Measurements from ENCODE around the gene CHTOP.
A peak's percentile ranks its signal among the peaks of the same experiment; 100 is the strongest.
"Not testable (repeated sequence)": the region's sequence is repeated elsewhere in the genome, so short reads cannot be mapped to it uniquely, and the experiment has no call there.

CHTOP gene

GRCh38 chr1:153663211-153663610 lies 29.3 kb downstream of the CHTOP start:
- no peak for DNase-seq

- no peak for DNase-seq
These were observed 33.6 kb downstream of the CHTOP start for GRCh38 chr1:153667439-153667838.

- DNase-seq, result not testable (repeated sequence)
These were observed 34.8 kb downstream of the CHTOP start for GRCh38 chr1:153668672-153669071.

GRCh38 chr1:153669606-153670005 lies 35.7 kb downstream of the CHTOP start:
- DNase-seq, result no peak

GRCh38 chr1:153670257-153670858 lies 36.5 kb downstream of the CHTOP start:
- DNase-seq, result no peak

GRCh38 chr1:153670859-153671627 lies 37.2 kb downstream of the CHTOP start, which contains the start of gene ILF2:
TSS of gene ILF2 (minus strand) at chr1:153670993. CDS start at chr1:153670922, 71 bp downstream.
- DNase-seq, result peak; percentile 98

GRCh38 chr1:153671628-153672353 lies 37.9 kb downstream of the CHTOP start:
- DNase-seq, result not testable (repeated sequence)

GRCh38 chr1:153673511-153673910 lies 39.6 kb downstream of the CHTOP start:
- no peak for DNase-seq

GRCh38 chr1:153677718-153678518 lies 44.1 kb downstream of the CHTOP start:
- peak; percentile 80 for DNase-seq

- DNase-seq, result peak; percentile 72
These were observed 44.9 kb downstream of the CHTOP start, which contains the start of gene NPR1 for GRCh38 chr1:153678519-153679336. TSS of gene NPR1 (plus strand) at chr1:153678688. CDS start at chr1:153679109, 421 bp downstream.

- DNase-seq, result peak; percentile 79
These were observed 45.7 kb downstream of the CHTOP start for GRCh38 chr1:153679337-153680119.

- no peak for DNase-seq
These were observed 46.2 kb downstream of the CHTOP start for GRCh38 chr1:153680120-153680403.

GRCh38 chr1:153682730-153683129 lies 48.9 kb downstream of the CHTOP start:
- DNase-seq, result no peak

- DNase-seq, result no peak
These were observed 50.0 kb downstream of the CHTOP start for GRCh38 chr1:153683854-153684253.

GRCh38 chr1:153684892-153685291 lies 51.0 kb downstream of the CHTOP start:
- no peak for DNase-seq

GRCh38 chr1:153685544-153686340 lies 51.9 kb downstream of the CHTOP start:
- DNase-seq, result peak; percentile 73

GRCh38 chr1:153687346-153688125 lies 53.7 kb downstream of the CHTOP start:
- DNase-seq, result no peak

GRCh38 chr1:153688276-153688675 lies 54.4 kb downstream of the CHTOP start:
- no peak for DNase-seq

- DNase-seq, result no peak
These were observed 55.0 kb downstream of the CHTOP start for GRCh38 chr1:153688736-153689328.

Data from retina (tissue), 1 donor.